ENCODE results near the gene QPCTL. TPM values are rescaled to one million over a fixed set of nuclear protein-coding genes. Genes with fewer than 3 reads are reported as not detected.
A peak's percentile ranks its signal among the peaks of the same experiment; 100 is the strongest.

QPCTL gene
- total and polyA plus RNA-seq, 10 of the 15 experiments (the other 5 are each of a cell fraction or from before 2014, with no cell fraction given): 1.1 to 22.6 (median 11.2) TPM

GRCh38 chr19:45692187-45693105 is at the start of gene QPCTL (continued):
- TF ChIP-seq, protein P1, sequence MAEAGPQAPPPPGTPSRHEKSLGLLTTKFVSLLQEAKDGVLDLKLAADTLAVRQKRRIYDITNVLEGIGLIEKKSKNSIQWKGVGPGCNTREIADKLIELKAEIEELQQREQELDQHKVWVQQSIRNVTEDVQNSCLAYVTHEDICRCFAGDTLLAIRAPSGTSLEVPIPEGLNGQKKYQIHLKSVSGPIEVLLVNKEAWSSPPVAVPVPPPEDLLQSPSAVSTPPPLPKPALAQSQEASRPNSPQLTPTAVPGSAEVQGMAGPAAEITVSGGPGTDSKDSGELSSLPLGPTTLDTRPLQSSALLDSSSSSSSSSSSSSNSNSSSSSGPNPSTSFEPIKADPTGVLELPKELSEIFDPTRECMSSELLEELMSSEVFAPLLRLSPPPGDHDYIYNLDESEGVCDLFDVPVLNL (IDR thresholded peaks at IDR 0.05; ENCODE audit: low read depth, low read length): peak; percentile 98
- TF ChIP-seq POU2F2 (IDR thresholded peaks at IDR 0.05; ENCODE audit: borderline replicate concordance, low read depth, low read length): no peak
- no peak for TF ChIP-seq KDM1A (IDR thresholded peaks at IDR 0.05; ENCODE audit: borderline replicate concordance)
- no peak; the same call in 1 of the 2 replicates for TF ChIP-seq ATF2 (IDR thresholded peaks at IDR 0.05; ENCODE audit: low read length)
- TF ChIP-seq ZBTB4 (CRISPR knock-in tag; IDR thresholded peaks at IDR 0.05): no peak
- peak; percentile 85 for TF ChIP-seq CREM (IDR thresholded peaks at IDR 0.05; ENCODE audit: low read depth)
- TF ChIP-seq MEF2B (IDR thresholded peaks at IDR 0.05; ENCODE audit: partially characterized antibody, poor library complexity, severe bottlenecking): peak; percentile 93
- TF ChIP-seq CUX1 (IDR thresholded peaks at IDR 0.05; ENCODE audit: insufficient replicate concordance, low read depth, low read length): no peak
- no peak for TF ChIP-seq MEF2A (IDR thresholded peaks at IDR 0.05; ENCODE audit: insufficient read depth, low read depth, low read length)
- no peak for TF ChIP-seq CEBPB (IDR thresholded peaks at IDR 0.05; ENCODE audit: borderline replicate concordance in 1 of 2, low read depth in 2 of 2, low read length in 2 of 2)
- TF ChIP-seq TAF1 (IDR thresholded peaks at IDR 0.05; ENCODE audit: borderline replicate concordance, low read depth, low read length): no peak
- no peak for TF ChIP-seq GABPA (IDR thresholded peaks at IDR 0.05; ENCODE audit: low read depth)
- peak; percentile 67; the same call in 1 of the 2 replicates for TF ChIP-seq MAX (IDR thresholded peaks at IDR 0.05; ENCODE audit: low read depth, low read length)
